H9 (cell line): ENCODE measurements around the gene PLEKHA8. TPM values are rescaled to one million over a fixed set of nuclear protein-coding genes. Genes with fewer than 3 reads are reported as not detected.
A peak's percentile ranks its signal among the peaks of the same experiment; 100 is the strongest.

Source experiments
- DNase-seq: peaks from one replicate; pipeline ENCODE4 v3.0.0-alpha.2; 2017
- H2AFZ ChIP-seq: one replicate; pipeline ENCODE4 v1.6.1; 2013; ENCODE audit warnings: mild to moderate bottlenecking, low read length, control low read depth, moderate library complexity
- H2AK5ac ChIP-seq: 2 replicates; pipeline ENCODE4 v1.6.1; 2013; ENCODE audit warnings: low read length, control low read depth, mixed read lengths; ENCODE audit not compliant: insufficient read length
- H2BK120ac ChIP-seq: one replicate; pipeline ENCODE4 v1.6.1; 2013; ENCODE audit warnings: low read depth, mild to moderate bottlenecking, low read length, control low read depth, inconsistent platforms; ENCODE audit not compliant: poor library complexity, severe bottlenecking
- H2BK12ac ChIP-seq: 2 replicates; pipeline ENCODE4 v1.6.1; 2013; ENCODE audit warnings: low read length, control low read depth, mixed read lengths, low read depth; ENCODE audit not compliant: insufficient read length
- H2BK15ac ChIP-seq: 2 replicates; pipeline ENCODE4 v1.6.1; 2013; ENCODE audit warnings: low read depth, low read length, control low read depth
- H2BK20ac ChIP-seq: one replicate; pipeline ENCODE4 v1.6.1; 2013; ENCODE audit warnings: low read depth, mild to moderate bottlenecking, low read length, control low read depth, inconsistent platforms; ENCODE audit not compliant: poor library complexity, severe bottlenecking
- H2BK5ac ChIP-seq: 2 replicates; pipeline ENCODE4 v1.6.1; 2013; ENCODE audit warnings: low read length, control low read depth, mixed read lengths; ENCODE audit not compliant: insufficient read length
- H3K14ac ChIP-seq: 2 replicates; pipeline ENCODE4 v1.6.1; 2013; ENCODE audit warnings: low read length, control low read depth; ENCODE audit not compliant: insufficient read depth
- H3K18ac ChIP-seq: 2 replicates; pipeline ENCODE4 v1.6.1; 2013; ENCODE audit warnings: low read depth, mild to moderate bottlenecking, mixed read lengths, low read length, control low read depth; ENCODE audit not compliant: insufficient read length
- H3K23ac ChIP-seq: 2 replicates; pipeline ENCODE4 v1.6.1; 2013; ENCODE audit warnings: low read length, control low read depth, mixed read lengths, low read depth; ENCODE audit not compliant: insufficient read length
- H3K23me2 ChIP-seq: 2 replicates; pipeline ENCODE4 v1.6.1; 2013; ENCODE audit warnings: low read depth, mild to moderate bottlenecking, mixed read lengths, low read length, control low read depth; ENCODE audit not compliant: insufficient read length, poor library complexity, severe bottlenecking
- H3K27ac ChIP-seq: 2 replicates; pipeline ENCODE4 v1.5.1; 2013; ENCODE audit warnings: low read length, control low read depth, mixed read lengths, low read depth; ENCODE audit not compliant: insufficient read length
- H3K27me3 ChIP-seq: 2 replicates; pipeline ENCODE4 v1.6.1; 2013; ENCODE audit warnings: low read length, control low read depth, inconsistent platforms; ENCODE audit not compliant: insufficient read depth
- H3K4ac ChIP-seq: 2 replicates; pipeline ENCODE4 v1.6.1; 2013; ENCODE audit warnings: low read depth, mild to moderate bottlenecking, control low read depth, inconsistent platforms, low read length, moderate library complexity
- H3K4me1 ChIP-seq: 2 replicates; pipeline ENCODE4 v1.6.1; 2013; ENCODE audit warnings: low read length, control low read depth, inconsistent platforms; ENCODE audit not compliant: insufficient read depth
- H3K4me2 ChIP-seq: 2 replicates; pipeline ENCODE4 v1.6.1; 2013; ENCODE audit warnings: low read length, control low read depth, mixed read lengths; ENCODE audit not compliant: insufficient read length, insufficient read depth
- H3K56ac ChIP-seq: 2 replicates; pipeline ENCODE4 v1.6.1; 2013; ENCODE audit warnings: low read depth, mild to moderate bottlenecking, mixed read lengths, low read length, control low read depth; ENCODE audit not compliant: insufficient read length
- H3K79me1 ChIP-seq: 2 replicates; pipeline ENCODE4 v1.6.1; 2013; ENCODE audit warnings: low read depth, mild to moderate bottlenecking, moderate library complexity, low read length, control low read depth, inconsistent platforms; ENCODE audit not compliant: insufficient read depth, poor library complexity, severe bottlenecking
- H3K79me2 ChIP-seq: 2 replicates; pipeline ENCODE4 v1.6.1; 2013; ENCODE audit warnings: low read length, control low read depth, inconsistent platforms; ENCODE audit not compliant: insufficient read depth
- H3K9ac ChIP-seq: 2 replicates; pipeline ENCODE4 v1.6.1; 2013; ENCODE audit warnings: low read length, control low read depth, mixed read lengths; ENCODE audit not compliant: insufficient read length; ENCODE audit errors: extremely low read depth
- H3K9me3 ChIP-seq: one replicate; pipeline ENCODE4 v1.6.1; 2013; ENCODE audit warnings: low read depth, low read length, inconsistent platforms; ENCODE audit not compliant: control insufficient read depth
- H3T11ph ChIP-seq: one replicate; pipeline ENCODE4 v1.6.1; 2013; ENCODE audit warnings: mild to moderate bottlenecking, low read length, control low read depth, inconsistent platforms
- H4K20me1 ChIP-seq: one replicate; pipeline ENCODE4 v1.6.1; 2013; ENCODE audit not compliant: control insufficient read depth, insufficient read length, insufficient read depth
- H4K5ac ChIP-seq: 2 replicates; pipeline ENCODE4 v1.6.1; 2013; ENCODE audit warnings: low read depth, mild to moderate bottlenecking, mixed read lengths, low read length, control low read depth; ENCODE audit not compliant: insufficient read length
- H4K8ac ChIP-seq: replicated peaks from 2 replicates; pipeline ENCODE4 v1.6.1; 2013; ENCODE audit warnings: low read length, control low read depth, mixed read lengths, low read depth; ENCODE audit not compliant: insufficient read length
- H4K91ac ChIP-seq: 2 replicates; pipeline ENCODE4 v1.6.1; 2013; ENCODE audit warnings: low read depth, mild to moderate bottlenecking, moderate library complexity, mixed read lengths, low read length, control low read depth; ENCODE audit not compliant: insufficient read length
- H3K27ac Mint-ChIP-seq, 3 experiments: 2 replicates in 2 of 3; 3 replicates in 1 of 3; pipeline ENCODE4 v1.8.0; 2020 to 2021; ENCODE audit warnings: mixed read lengths in 3 of 3, mild to moderate bottlenecking in 1 of 3, moderate library complexity in 1 of 3
- H3K27me3 Mint-ChIP-seq: 2 replicates; pipeline ENCODE4 v1.8.0; 2021; ENCODE audit warnings: low read depth, mild to moderate bottlenecking, moderate library complexity, mixed read lengths
- H3K36me3 Mint-ChIP-seq, 3 experiments: 2 replicates in 2 of 3; 3 replicates in 1 of 3; pipeline ENCODE4 v1.8.0; 2020 to 2021; ENCODE audit warnings: low read depth in 3 of 3, mixed read lengths in 3 of 3; ENCODE audit not compliant: insufficient read depth in 1 of 3
- H3K4me1 Mint-ChIP-seq, 2 experiments: 2 replicates each; pipeline ENCODE4 v1.8.0; 2020; ENCODE audit warnings: mixed read lengths in 2 of 2
- H3K4me3 Mint-ChIP-seq, 2 experiments: 2 replicates in 1 of 2; 3 replicates in 1 of 2; pipeline ENCODE4 v1.8.0; 2020 to 2021; ENCODE audit warnings: mild to moderate bottlenecking in 2 of 2, mixed read lengths in 2 of 2, moderate library complexity in 1 of 2
- H3K9me3 Mint-ChIP-seq, 2 experiments: 2 replicates in 1 of 2; 3 replicates in 1 of 2; pipeline ENCODE4 v1.8.0; 2020; ENCODE audit warnings: mild to moderate bottlenecking in 2 of 2, mixed read lengths in 2 of 2, moderate library complexity in 1 of 2
- WGBS: extraction: QIAGEN DNeasy Blood & Tissue Kit; methylation state at CpG from one replicate; pipeline ENCODE4 v1.1.7; 2013; ENCODE audit warnings: missing lambda C conversion rate, low lambda C conversion rate, mixed read lengths; ENCODE audit not compliant: insufficient read length; ENCODE audit errors: extremely low coverage; 5-methylcytosine and 5-hydroxymethylcytosine counted together
- total RNA-seq: library from RNA; stranded (reverse); gene quantifications from 2 replicates; pipeline ENCODE4 v1.2.1, GENCODE V29; 2021
- TF ChIP-seq, protein P1 (sequence below): fragments of 200-600 bp; sonication (generic); conservative IDR thresholded peaks from 3 replicates; pipeline ENCODE4 v1.8.0; 2021; ENCODE audit warnings: antibody characterized with exemption, mild to moderate bottlenecking

The PLEKHA8 gene
- total RNA-seq, 1 experiment from 2014 or later: 37.0 TPM

DNA sequence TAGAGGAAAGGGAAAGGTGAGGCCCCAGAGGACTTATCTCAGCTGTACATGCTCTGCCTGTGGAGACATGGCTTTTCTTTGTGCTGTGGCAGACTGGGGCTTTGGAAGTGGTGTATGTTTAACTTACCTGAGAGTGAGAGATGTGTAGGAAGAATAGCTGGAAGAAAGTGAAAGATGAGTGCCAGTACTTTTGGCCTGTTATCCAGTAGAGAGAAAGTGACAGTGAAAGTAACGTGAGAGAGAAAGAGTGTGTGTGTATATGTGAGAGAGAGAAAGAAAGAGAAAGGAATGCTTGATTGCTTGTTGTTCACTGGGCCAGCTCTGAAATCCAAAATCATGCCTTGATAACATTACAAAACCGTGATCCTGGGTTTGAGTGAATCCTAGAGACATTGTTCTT lies 132.1 kb downstream of the PLEKHA8 start:
- H4K91ac ChIP-seq: no peak overlapping the region
- 100% methylated on average over 1 of the region's 2 CpGs for WGBS
- no peaks in the 10 kb centered on the region for H3K9me3 Mint-ChIP-seq

More for the DNA sequence above, 132.1 kb downstream of the PLEKHA8 start:
- H3K27me3 Mint-ChIP-seq: no peaks in the 10 kb centered on the region
- no peak for DNase-seq
- no peaks in the 10 kb centered on the region for H3K23me2 ChIP-seq
- H3K18ac ChIP-seq: no peak overlapping the region
- H3K79me2 ChIP-seq: no peaks in the 10 kb centered on the region
- no peak overlapping the region for H3K27ac ChIP-seq
- H3K4me2 ChIP-seq: no peak overlapping the region
- H3K56ac ChIP-seq: no peak overlapping the region
- H4K8ac ChIP-seq: no peak overlapping the region
- H4K20me1 ChIP-seq: no peaks in the 10 kb centered on the region
- no peak overlapping the region for H3K4ac ChIP-seq
- H3K27ac Mint-ChIP-seq: peak overlapping the region in 1 of 3 experiments; percentile 5; a peak in 1 of 7 replicates
- no peak overlapping the region for H3K23ac ChIP-seq
- peaks cover 52 to 65% of the 10 kb centered on the region in 2 experiments for H3K4me1 Mint-ChIP-seq
- no peaks in the 10 kb centered on the region for H3K79me1 ChIP-seq
- no peak overlapping the region for H2AFZ ChIP-seq
- H2BK5ac ChIP-seq: no peak overlapping the region
- H3K4me1 ChIP-seq: peaks cover 12% of the 10 kb centered on the region
- no peaks in the 10 kb centered on the region for H3K36me3 Mint-ChIP-seq
- H2BK120ac ChIP-seq: no peak overlapping the region
- no peak overlapping the region for H2BK15ac ChIP-seq
- H3K9me3 ChIP-seq: no peaks in the 10 kb centered on the region
- H3K14ac ChIP-seq: no peak overlapping the region
- TF ChIP-seq, protein P1, sequence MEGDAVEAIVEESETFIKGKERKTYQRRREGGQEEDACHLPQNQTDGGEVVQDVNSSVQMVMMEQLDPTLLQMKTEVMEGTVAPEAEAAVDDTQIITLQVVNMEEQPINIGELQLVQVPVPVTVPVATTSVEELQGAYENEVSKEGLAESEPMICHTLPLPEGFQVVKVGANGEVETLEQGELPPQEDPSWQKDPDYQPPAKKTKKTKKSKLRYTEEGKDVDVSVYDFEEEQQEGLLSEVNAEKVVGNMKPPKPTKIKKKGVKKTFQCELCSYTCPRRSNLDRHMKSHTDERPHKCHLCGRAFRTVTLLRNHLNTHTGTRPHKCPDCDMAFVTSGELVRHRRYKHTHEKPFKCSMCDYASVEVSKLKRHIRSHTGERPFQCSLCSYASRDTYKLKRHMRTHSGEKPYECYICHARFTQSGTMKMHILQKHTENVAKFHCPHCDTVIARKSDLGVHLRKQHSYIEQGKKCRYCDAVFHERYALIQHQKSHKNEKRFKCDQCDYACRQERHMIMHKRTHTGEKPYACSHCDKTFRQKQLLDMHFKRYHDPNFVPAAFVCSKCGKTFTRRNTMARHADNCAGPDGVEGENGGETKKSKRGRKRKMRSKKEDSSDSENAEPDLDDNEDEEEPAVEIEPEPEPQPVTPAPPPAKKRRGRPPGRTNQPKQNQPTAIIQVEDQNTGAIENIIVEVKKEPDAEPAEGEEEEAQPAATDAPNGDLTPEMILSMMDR: no peak
- no peak overlapping the region for H2BK12ac ChIP-seq
- H4K5ac ChIP-seq: no peak overlapping the region
- H3K27me3 ChIP-seq: no peaks in the 10 kb centered on the region
- H3K9ac ChIP-seq: no peak overlapping the region
- H2BK20ac ChIP-seq: no peak overlapping the region
- H2AK5ac ChIP-seq: no peak overlapping the region
- no peak overlapping the region for H3K4me3 Mint-ChIP-seq
- no peak overlapping the region for H3T11ph ChIP-seq
